ENCODE measurements around the gene PDCD1.
A peak's percentile ranks its signal among the peaks of the same experiment; 100 is the strongest.
"Not testable (repeated sequence)": the region's sequence is repeated elsewhere in the genome, so short reads cannot be mapped to it uniquely, and the experiment has no call there.

The PDCD1 gene

DNA sequence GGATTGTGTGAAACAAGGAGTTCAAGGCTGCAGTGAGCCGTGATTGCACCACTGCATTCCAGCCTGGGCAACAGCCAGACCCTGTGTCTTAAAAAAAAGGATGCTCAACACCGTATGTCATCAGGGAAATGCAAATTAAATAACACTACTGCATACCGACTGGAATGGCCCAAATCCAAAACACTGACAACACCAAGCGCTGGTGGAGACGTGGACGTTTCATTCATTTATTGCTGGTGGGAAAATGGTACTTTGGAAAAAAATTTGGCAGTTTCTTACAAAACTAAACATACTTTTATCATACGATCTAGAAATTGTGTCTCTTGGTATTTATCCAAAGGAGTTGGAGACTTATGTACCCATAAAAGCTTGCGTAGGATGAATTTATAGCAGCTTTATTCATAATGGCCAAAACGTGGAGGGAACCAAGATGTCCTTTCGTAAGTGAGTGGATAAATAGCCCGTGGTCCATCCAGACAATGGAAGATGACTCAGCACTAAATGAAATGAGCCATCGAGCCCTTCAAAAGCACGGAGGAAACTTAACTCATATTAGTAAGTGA lies 25.5 kb downstream of the PDCD1 start:
- H3K4me3 ChIP-seq (replicated peaks; ENCODE audit: low read depth, low read length), result no peak overlapping the region
- TF ChIP-seq, protein P1, sequence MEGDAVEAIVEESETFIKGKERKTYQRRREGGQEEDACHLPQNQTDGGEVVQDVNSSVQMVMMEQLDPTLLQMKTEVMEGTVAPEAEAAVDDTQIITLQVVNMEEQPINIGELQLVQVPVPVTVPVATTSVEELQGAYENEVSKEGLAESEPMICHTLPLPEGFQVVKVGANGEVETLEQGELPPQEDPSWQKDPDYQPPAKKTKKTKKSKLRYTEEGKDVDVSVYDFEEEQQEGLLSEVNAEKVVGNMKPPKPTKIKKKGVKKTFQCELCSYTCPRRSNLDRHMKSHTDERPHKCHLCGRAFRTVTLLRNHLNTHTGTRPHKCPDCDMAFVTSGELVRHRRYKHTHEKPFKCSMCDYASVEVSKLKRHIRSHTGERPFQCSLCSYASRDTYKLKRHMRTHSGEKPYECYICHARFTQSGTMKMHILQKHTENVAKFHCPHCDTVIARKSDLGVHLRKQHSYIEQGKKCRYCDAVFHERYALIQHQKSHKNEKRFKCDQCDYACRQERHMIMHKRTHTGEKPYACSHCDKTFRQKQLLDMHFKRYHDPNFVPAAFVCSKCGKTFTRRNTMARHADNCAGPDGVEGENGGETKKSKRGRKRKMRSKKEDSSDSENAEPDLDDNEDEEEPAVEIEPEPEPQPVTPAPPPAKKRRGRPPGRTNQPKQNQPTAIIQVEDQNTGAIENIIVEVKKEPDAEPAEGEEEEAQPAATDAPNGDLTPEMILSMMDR (IDR thresholded peaks at IDR 0.05; ENCODE audit: low read depth, low read length, missing control alignments), result no peak
- DNase-seq (ENCODE audit: extremely low read depth, low read depth), result peak; percentile 7

DNA sequence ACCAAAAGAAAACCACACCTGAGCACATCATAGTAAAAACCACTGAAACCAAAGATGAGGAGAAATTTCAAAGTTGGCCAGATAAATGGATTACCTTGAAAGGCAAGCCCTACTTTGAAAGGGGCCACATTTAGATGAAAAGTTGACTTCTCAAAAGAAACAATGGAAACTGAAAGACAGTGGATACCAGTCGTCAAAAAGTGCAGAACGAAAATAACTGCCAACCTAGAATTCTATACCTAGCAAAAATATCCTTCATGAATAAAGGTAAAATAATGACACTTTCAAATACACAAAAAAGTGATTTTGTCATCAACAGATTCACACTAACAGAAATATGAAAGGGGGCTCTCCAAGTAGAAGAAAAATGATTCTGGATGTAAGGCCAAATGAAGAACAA lies 31.3 kb downstream of the PDCD1 start:
- TF ChIP-seq, protein P1 (IDR thresholded peaks at IDR 0.05; ENCODE audit: low read depth, low read length, missing control alignments), result no peak
- no peak for DNase-seq (ENCODE audit: extremely low read depth, low read depth)
- H3K4me3 ChIP-seq (replicated peaks; ENCODE audit: low read depth, low read length), result no peak overlapping the region

DNA sequence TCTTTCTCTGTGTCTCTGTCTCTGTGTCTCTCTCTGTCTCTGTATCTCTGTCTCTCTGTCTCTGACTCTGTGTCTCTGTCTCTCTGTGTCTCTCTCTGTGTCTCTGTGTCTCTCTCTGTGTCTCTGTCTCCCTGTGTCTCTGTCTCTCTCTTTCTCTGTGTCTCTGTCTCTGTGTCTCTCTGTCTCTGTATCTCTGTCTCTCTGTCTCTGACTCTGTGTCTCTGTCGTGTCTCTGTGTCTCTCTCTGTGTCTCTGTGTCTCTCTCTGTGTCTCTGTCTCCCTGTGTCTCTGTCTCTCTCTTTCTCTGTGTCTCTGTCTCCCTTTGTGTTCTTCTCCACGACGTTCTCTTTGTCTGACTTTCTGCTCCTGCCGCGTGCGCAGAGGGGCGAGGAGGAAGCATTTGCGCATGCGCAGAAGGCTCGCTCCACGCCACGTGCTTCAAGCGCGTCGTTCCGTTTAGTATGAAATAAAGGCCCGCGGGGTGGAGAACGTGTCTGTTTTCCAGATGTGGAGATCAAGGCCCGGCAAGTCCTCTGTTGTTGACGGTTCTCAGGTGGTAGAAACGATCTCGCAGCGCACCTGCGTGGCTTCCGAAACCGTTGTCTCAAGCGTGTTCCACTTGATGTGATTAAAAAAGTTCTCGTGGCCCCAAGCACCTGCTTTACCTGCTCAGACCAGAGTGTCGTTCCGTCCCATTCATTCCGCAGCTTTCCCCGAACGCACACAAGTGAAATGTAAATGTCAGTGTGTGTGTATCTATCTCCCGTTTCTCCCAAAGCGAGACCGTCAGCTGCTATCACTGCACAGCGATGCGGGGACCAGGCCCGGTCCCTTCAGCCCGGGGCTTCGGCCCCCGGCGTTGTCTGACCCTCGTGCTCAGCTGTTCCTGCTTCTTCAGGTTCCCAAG lies 34.9 kb downstream of the PDCD1 start:
- not testable (repeated sequence) for H3K4me3 ChIP-seq (replicated peaks; ENCODE audit: low read depth, low read length); DNase-seq (ENCODE audit: extremely low read depth, low read depth)

DNA sequence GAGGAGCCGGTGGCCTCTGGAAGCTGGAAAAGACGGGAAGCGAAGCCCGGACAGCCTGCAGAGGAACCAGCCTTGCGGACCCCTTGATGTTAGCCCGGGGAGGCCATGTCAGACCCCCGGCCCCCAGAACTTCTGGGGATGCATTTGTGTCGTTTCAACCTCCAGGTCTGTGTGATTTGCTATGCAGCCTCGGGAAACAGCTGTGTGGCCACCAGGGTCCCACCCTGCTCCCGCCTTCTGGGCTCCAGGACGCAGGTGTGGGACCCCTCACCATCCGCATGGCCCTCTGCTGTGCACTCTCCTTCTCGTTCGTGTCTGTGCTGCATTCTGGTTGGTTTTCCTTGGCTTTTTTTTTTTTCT lies 36.5 kb downstream of the PDCD1 start:
- H3K4me3 ChIP-seq (replicated peaks; ENCODE audit: low read depth, low read length), result no peak overlapping the region
- DNase-seq (ENCODE audit: extremely low read depth, low read depth), result no peak
- TF ChIP-seq, protein P1 (IDR thresholded peaks at IDR 0.05; ENCODE audit: low read depth, low read length, missing control alignments), result no peak

DNA sequence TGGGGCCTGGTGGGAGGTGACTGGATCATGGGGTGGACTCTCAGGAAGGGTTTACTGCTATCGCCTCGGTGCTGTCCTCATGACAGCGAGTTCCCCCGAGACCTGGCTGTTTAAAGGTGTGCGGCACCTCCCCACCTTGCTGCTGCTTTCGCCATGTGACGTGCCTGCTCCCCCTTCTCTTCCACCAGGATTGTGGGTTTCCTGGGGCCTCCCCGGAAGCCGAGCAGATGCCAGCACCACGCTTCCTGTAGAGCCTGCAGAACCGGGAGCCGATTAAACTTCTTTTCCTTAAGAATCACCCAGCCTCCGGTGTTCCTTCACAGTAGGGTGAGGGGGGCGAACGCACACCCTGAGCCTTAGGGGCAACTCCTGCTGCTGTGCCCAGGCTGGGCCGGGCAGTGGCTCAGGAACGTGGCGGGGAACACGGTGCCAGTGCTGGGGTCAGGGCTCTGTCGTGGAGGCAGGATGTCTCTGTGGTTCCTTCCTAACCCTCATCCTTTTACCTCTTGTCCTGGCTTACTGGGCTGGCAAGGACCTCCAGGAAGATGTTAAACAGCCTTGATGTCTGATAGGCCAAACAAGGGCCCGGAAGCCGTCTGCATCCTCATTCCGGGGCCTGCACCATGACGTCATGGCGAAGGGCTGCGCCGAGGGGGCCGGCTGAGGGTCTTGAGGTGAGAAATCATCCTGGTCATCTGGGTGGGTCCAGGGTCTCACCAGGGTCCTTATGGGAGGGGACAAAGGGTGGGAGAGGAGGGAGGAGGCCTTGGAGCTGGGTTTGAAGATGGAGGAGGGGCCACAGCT lies 37.0 kb downstream of the PDCD1 start:
- TF ChIP-seq, protein P1 (IDR thresholded peaks at IDR 0.05; ENCODE audit: low read depth, low read length, missing control alignments), result no peak
- no peak for DNase-seq (ENCODE audit: extremely low read depth, low read depth)
- no peak overlapping the region for H3K4me3 ChIP-seq (replicated peaks; ENCODE audit: low read depth, low read length)

DNA sequence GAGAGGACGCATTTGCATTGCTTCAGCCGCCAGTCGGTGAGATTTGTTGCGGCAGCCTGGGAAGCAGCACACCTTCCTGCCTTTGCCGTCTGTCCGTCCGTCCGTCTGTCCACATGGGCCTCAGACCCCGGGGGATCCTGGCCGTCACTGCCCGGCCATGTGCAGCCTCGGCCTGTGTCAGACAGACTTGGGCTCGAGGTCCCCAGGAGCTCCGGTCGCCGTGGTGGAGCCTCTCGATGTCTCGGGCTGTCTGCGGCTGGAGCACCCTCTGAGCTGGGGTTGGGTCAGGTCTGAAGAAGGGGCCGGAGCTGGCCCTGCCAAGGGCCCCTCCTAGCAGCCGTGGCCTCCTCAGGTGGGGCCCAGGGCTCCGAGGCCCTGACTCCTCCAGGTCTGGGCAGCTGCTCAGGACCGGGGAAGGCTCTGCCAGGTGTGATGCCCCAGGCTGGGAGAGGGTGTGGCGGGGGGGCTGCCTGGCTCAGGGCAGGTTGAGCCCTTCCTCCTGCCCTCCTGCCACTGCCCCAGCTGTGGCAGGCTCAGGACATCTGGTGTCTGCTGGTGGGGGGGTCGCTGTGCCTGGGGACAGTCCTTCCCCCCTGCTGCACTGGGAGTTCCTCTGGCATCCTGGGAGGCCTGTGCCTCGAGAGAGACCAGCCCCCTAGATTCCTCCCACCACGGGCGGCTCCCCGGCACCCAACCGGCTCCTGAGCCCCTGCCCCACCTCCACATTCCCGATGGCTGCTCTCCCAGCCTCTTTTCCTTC lies 37.9 kb downstream of the PDCD1 start:
- H3K4me3 ChIP-seq (replicated peaks; ENCODE audit: low read depth, low read length), result no peak overlapping the region
- TF ChIP-seq, protein P1 (IDR thresholded peaks at IDR 0.05; ENCODE audit: low read depth, low read length, missing control alignments), result no peak
- DNase-seq (ENCODE audit: extremely low read depth, low read depth), result no peak

DNA sequence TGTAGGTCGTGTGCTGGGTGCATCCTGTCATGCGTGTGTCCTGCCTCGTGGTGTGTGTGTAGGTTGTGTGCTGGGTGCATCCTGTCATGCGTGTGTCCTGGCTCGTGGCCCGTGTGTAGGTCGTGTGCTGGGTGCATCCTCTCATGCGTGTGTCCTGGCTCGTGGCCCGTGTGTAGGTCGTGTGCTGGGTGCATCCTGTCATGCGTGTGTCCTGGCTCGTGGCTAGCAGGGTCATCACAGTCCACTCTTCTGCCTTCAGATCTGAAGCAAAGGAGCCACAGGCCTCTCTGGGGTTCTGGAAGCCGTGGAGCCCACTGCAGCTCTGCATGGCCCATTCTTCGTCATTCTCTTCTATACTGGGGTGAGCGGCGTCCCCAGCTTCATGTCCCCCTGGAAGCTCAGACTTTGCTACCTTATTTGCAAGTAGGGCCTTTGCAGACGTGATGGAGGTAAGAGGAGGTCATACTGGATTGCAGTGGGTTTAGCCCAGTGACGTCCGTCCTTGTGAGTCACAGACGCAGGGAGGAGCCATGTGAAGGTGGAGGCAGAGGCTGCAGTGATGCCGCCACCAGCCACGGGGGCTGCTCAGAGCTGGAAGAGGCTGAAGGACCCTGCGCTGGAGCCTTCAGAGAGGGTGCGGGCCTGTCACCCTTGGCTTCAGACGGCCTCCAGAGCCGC lies 38.6 kb downstream of the PDCD1 start:
- DNase-seq (ENCODE audit: extremely low read depth, low read depth), result not testable (repeated sequence)

More for the DNA sequence above, 38.6 kb downstream of the PDCD1 start:
- not testable (repeated sequence) for H3K4me3 ChIP-seq (replicated peaks; ENCODE audit: low read depth, low read length)

Data from HFF-Myc (cell line).